EH (cell line): Measurements from ENCODE around the gene GPX4.

Experiments used
- DNase-seq: peaks from one replicate; pipeline ENCODE4 v3.0.0-alpha.2; 2015; ENCODE audit warnings: low read depth

The GPX4 gene

GRCh38 chr19:1102407-1103131 lies 1.2 kb upstream of the GPX4 start:
- peak; percentile 100 for DNase-seq

DNA sequence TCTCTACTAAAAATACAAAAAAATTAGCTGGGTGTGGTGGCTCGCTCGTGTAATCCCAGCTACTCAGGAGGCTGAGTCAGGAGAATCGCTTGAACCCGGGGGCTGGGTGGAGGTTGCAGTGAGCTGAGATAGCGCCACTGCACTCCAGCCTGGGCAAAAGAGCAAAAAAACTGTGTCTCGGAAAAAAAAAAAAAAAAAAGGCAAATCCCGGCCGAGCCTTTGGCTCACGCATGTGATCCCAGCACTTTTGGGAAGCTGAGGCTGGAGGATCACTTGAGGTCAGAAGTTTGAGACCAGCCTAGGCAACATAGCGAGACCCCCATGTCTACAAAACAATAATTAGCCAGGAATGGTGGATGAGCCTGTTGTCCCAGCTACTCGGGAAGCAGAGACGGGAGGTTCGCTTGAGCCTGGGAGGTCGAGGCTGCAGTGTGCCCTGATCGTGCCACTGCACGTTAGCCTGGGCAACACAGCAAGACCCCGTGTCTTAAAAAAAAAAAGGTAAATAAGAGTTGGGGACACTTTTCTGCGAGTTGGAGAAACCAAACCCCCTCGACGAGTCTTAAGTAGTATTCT lies 574 bp upstream of the GPX4 start:
- peak; percentile 46 for DNase-seq

GRCh38 chr19:1104311-1105007 lies 665 bp downstream of the GPX4 start:
- peak; percentile 71 for DNase-seq

DNA sequence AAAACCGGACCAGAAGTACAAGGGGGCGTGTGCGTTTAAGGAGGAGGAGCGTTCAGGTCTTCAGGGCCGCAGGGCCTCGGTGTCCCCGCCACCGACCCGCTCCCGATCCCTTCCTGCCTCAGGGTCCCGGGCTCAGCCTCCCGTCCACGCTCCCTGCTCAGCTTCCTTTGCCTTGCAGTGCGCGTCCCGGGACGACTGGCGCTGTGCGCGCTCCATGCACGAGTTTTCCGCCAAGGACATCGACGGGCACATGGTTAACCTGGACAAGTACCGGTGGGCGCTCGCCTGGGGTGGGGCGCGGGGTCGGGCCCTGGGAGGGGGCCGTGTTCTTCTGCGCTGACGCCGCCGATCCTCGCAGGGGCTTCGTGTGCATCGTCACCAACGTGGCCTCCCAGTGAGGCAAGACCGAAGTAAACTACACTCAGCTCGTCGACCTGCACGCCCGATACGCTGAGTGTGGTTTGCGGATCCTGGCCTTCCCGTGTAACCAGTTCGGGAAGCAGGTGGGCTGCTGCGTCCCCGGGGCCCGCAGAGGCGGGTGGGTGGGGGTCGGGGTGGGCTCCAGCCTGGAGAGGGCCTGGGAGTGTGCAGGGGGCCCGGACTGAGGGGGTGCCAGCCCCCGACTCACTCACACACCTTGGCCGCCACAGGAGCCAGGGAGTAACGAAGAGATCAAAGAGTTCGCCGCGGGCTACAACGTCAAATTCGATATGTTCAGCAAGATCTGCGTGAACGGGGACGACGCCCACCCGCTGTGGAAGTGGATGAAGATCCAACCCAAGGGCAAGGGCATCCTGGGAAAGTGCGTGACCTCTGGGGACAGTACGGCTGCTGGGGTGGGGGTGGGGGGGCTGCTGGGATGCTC lies 1.4 kb downstream of the GPX4 start:
- DNase-seq = peak; percentile 58

DNA sequence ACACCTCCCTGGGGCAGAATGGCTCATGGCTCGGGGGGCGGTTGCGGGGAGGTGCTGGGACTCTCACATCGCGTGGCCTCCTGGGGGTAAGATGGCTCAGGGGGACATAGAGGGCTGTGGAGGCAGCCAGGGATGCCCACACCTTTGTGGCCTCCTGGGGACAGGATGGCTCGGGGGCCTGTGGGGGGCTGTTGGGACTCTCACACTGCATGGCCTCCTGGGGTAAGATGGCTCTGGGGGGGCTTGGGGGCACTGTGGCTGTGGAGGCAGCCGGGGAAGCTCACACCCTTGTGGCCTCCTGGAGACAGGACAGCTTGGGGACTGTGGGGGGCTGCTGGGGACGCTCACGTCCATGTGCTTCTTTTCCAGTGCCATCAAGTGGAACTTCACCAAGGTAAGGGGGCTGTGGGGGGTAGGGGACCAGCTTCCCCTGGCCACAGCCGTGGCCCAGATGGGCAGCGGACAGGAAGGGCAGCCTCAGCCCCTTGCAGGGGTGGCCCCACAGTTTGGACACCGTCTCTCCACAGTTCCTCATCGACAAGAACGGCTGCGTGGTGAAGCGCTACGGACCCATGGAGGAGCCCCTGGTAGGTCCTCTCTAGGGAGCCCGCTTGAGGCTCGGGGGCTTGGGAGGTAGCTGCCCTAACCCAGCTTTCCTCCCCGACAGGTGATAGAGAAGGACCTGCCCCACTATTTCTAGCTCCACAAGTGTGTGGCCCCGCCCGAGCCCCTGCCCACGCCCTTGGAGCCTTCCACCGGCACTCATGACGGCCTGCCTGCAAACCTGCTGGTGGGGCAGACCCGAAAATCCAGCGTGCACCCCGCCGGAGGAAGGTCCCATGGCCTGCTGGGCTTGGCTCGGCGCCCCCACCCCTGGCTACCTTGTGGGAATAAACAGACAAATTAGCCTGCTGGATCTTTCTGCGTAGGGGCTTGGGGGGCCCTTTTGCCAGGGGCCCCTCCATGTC lies 2.4 kb downstream of the GPX4 start:
- no peak for DNase-seq

DNA sequence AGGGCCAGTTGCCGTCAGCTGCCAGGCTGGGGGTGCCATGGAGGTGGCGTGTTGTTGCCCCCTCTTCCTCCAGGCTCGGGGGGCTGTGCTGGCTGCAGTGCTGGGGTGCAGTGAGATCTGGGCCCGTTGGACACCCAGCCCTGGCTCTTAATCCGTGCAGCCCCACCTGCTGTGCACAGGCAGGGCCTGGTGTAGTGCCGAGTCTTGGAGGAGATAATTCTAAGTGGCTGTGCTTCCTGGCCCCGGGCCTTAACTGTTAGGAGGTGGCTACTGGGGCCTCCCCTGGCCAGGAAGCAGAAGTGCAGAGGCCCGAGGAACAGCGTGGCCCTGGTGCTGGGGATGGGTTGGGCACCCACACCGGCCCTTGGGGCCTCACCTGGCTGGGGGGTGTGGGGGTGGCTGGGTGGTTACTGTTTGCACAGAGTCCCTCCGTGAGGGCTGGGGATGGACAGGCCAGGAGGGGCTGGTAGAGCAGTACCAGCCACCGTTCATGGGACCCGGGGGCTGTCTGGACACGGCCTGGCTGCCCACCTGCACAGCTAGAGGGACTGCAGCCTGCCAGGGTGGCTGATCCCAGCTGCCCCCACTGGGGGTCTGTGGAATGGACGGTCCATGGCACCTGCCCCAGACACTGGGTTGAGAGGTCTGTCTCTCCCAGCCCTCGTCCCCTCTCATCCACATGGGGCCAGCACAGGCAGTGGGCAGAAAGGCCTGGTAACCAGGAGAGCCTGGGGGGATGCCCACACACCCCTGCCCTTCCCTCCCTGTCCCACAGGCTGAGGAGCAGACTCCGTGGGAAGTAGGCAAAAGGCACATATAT lies 3.3 kb downstream of the GPX4 start:
- peak; percentile 56 for DNase-seq

DNA sequence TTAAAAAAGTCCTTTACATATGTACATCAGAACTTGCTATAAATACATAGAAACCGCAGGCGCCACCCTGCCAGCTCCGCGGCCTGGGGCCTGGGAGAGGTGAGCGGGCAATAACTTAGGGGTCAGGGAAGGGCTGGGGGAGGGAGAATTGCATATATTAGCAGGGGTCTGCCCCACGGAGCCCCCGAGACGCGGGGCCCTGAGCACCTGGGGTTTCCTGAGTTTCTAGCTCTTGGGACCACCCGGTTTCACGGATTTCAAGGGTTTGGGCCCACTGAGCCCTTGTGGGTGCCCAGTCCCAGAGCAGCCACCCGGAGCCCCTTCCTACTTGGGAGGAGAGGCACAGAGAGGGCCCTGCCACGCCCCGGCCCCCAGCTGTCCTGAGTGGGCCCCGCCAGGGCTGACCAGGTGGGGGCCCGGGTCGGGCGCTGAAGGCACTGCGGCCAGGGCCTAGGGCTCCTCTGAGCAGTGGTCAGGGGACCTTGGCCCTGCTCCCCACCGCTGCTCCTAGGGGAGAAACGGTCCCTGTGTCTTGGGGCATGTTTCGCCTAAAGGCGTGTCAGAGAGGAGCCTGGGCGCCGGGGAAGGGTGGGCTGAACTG lies 4.0 kb downstream of the GPX4 start:
- DNase-seq = no peak

DNA sequence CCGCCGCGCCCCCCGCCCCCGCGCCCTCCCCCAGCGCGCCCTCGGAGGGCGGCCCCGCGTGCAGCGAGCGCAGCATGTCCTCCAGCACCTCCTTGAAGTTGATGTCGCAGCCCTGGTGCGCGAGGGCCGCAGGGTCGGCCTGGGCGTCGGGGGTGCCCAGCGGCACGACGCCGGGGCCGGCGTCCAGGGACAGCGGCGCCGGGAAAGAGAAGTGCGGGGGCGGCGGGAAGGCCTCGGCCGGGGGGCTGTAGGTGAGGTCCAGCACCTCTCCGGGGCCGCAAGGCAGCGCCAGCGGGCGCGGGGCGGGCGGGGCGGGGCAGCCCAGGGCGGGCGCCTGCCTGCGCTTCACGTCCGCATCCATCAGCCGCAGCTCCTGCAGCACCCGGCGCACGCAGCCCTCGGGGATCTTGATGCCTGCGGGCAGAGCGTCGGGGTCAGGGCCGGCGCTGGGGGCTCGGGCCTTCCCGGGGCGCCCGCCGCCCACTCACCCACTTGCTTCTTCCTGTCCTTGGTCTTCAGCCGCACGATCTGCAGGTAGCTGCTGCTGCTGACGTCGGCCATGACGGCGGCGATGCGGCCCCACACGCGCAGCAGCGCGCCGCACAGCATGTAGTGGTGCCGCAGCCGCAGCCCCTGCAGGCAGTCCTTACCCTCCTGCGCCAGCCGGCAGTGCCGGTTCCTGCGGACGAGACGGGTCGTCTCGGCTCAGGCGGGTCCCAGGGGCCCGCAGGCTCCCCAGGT lies 4.7 kb downstream of the GPX4 start:
- no peak for DNase-seq

GRCh38 chr19:1109032-1109551 lies 5.3 kb downstream of the GPX4 start:
- DNase-seq = no peak

GRCh38 chr19:1109697-1110671 lies 6.2 kb downstream of the GPX4 start:
- DNase-seq = no peak

- DNase-seq = peak; percentile 17
These were observed 7.2 kb downstream of the GPX4 start for GRCh38 chr19:1110809-1111640.

DNA sequence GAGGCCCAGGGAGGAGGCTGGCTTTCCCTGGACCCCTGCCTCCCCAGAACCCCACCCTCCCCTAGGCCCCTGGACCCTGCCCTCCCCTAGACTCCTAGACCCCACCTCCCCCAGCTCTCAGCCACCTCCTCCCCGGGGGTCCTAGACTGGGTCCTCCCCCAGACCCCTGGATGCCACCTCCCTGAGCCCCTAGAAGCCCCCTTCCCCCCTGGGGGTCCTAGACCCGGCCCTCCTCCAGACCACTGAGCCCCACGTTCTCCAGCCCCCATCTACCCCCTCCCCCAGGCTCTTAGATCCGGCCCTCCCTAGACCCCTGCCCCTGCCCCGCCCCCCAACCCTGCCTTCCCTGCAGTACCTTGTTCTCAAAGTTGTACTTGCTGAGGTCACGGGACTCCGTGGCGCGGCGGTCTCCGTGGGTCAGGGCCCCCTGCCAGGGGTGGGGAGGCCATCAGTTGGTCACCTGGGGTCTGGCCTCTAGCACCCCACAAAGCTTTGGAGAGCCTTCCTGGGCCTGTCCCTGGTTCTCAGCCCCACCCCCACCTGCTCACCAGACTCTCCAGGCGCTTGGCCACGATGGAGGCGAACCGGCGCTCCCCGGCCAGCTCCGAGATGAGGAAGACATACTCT lies 8.0 kb downstream of the GPX4 start:
- DNase-seq = no peak

DNA sequence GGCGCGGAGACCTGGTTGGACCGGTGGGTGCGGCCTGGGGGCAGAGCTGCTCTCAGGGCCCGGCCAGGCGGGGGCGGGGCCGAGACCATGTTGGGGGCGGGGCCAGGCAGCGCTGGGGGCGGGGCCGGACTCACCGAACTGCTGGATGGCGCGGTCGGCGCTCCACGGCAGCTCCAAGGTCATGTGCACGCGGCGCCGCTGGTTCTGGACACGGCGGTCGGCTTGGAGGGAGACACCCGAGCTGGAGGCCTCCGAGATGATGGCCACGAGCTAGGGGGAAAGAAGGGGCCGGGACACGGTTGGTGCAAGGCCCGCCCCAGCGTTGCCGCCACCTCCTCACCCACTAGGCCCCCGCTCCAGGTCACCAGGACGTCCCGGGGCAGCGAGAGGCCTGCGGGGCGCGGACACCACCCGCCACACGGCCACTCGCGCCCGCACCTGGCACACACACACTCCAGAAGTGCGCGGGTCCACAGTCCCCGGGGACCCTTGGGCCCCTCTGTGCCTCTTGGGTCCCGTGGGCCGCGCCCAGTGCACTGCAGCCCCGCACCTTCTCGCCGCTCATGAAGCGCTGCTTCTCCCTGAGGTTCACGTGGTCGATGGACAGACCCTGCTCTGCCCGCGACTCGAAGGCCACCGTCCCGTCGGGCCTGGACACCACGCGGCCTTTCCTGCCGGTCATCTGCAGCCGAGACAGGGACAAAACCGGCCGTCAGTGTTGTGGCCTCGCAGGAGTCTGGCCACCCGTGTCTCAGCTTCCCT lies 8.7 kb downstream of the GPX4 start:
- no peak for DNase-seq

GRCh38 chr19:1113030-1113985 lies 9.5 kb downstream of the GPX4 start:
- DNase-seq = peak; percentile 94
